HL-60 (cell line): ENCODE data around the gene AKR1E2.

Experiments used
- CTCF ChIP-seq: IDR thresholded peaks from one replicate; pipeline ENCODE4 v1.5.1; 2011; ENCODE audit warnings: low read length, control low read depth, inconsistent platforms; ENCODE audit not compliant: insufficient read depth
- GABPA ChIP-seq: IDR thresholded peaks from 2 replicates; pipeline ENCODE4 v1.6.1; 2012; ENCODE audit warnings: low read depth
- POLR2AphosphoS5 ChIP-seq: IDR thresholded peaks from 2 replicates; pipeline ENCODE4 v1.6.1; 2012; ENCODE audit warnings: low read depth
- SPI1 ChIP-seq: IDR thresholded peaks from 2 replicates; pipeline ENCODE4 v1.6.1; 2012; ENCODE audit warnings: low read depth, mild to moderate bottlenecking, borderline replicate concordance

- TF ChIP-seq CTCF (no peak), POLR2AphosphoS5 (no peak), GABPA (no peak), SPI1 (no peak)
Observed at GRCh38 chr10:4834898-4835405, 8.9 kb downstream of the AKR1E2 start.
